Measurements from ENCODE around the gene ZBTB4. TPM values are rescaled to one million over a fixed set of nuclear protein-coding genes. Genes with fewer than 3 reads are reported as not detected.
A peak's percentile ranks its signal among the peaks of the same experiment; 100 is the strongest.

The ZBTB4 gene
- total and polyA plus RNA-seq, 9 of the 15 experiments (the other 6 are each of a cell fraction or from before 2014, with no cell fraction given) = 0.92 to 6.9 (median 3.3) TPM

DNA sequence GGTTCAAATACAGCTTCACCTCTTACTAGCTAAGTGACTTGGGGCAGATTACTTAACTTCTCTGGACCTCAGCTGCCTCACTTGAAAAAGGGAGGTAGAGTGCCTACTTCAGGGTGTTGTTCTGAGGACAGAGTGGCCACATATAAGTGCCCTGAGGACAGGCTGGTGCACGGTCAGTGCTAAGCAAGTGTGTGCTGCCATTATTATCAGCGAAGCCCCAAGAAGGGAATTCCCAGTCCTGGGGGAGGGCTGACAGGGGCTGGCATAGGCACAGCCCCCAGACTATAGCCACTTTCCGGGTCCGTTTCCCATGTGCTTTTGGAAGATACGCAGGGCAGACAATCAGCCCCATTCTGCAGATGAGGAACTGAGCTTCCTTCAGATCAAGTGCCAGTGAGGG, 2.5 kb downstream of the ZBTB4 start:
- DNase-seq (ENCODE audit: extremely low read depth in 1 of 4, low spot score in 3 of 4) (no peak), ATAC-seq (no peak), FAIRE-seq (no peak)
- no TSS peak for BruUV-seq (replicated peaks)
- intact Hi-C loops (cut with micrococcal nuclease) (no loop called here), in situ Hi-C loops (cut with MboI) (no loop called here)
- Histone ChIP-seq H3K4me1 (replicated peaks in 1 of 2; ENCODE audit: control insufficient read depth in 2 of 2, insufficient read depth in 2 of 2, low read length in 2 of 2) (peaks cover 37 to 57% of the 10 kb centered on the region in 2 experiments), H3K27ac (ENCODE audit: extremely low read depth, low read depth, low read length) (peak overlapping the region; percentile 92), H3K79me2 (ENCODE audit: control insufficient read depth, insufficient read depth, low read length) (peaks cover 78% of the 10 kb centered on the region), H3K9me3 (replicated peaks; ENCODE audit: control insufficient read depth, insufficient read depth, low read depth, low read length) (no peaks in the 10 kb centered on the region), H4K20me1 (replicated peaks; ENCODE audit: control insufficient read depth, insufficient read depth, low read length) (0 out of 2 replicates have a peak, but pooled peaks cover 13% of the 10 kb centered on the region), H3K27me3 (ENCODE audit: control insufficient read depth in 2 of 2, insufficient read depth in 2 of 2, low read length in 2 of 2) (no peaks in the 10 kb centered on the region), H3K4me3 (peak overlapping the region; percentile 70; the same call in 1 of the 2 replicates), H3K9ac (ENCODE audit: insufficient read depth in 1 of 2, low read depth in 2 of 2, low read length in 2 of 2) (peak overlapping the region; percentile 82 to 94), H2AFZ (ENCODE audit: low read depth, low read length) (no peak overlapping the region), H3K4me2 (ENCODE audit: insufficient read depth, low read length) (peak overlapping the region; percentile 93), H3K9me1 (ENCODE audit: control insufficient read depth, insufficient read depth, low read length) (no peaks in the 10 kb centered on the region), H3K36me3 (ENCODE audit: control insufficient read depth, insufficient read depth, low read length) (no peaks in the 10 kb centered on the region; the same call in 1 of the 3 replicates)
- TF ChIP-seq, protein P1, sequence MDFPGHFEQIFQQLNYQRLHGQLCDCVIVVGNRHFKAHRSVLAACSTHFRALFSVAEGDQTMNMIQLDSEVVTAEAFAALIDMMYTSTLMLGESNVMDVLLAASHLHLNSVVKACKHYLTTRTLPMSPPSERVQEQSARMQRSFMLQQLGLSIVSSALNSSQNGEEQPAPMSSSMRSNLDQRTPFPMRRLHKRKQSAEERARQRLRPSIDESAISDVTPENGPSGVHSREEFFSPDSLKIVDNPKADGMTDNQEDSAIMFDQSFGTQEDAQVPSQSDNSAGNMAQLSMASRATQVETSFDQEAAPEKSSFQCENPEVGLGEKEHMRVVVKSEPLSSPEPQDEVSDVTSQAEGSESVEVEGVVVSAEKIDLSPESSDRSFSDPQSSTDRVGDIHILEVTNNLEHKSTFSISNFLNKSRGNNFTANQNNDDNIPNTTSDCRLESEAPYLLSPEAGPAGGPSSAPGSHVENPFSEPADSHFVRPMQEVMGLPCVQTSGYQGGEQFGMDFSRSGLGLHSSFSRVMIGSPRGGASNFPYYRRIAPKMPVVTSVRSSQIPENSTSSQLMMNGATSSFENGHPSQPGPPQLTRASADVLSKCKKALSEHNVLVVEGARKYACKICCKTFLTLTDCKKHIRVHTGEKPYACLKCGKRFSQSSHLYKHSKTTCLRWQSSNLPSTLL (IDR thresholded peaks at IDR 0.05) = no peak
- no peak for TF ChIP-seq LARP7 (IDR thresholded peaks at IDR 0.05)
- no peak for TF ChIP-seq ZBTB11 (CRISPR knock-in tag; IDR thresholded peaks at IDR 0.05)
- TF ChIP-seq KDM1A (IDR thresholded peaks at IDR 0.05) = no peak
- no peak for TF ChIP-seq GTF2A2 (tag; IDR thresholded peaks at IDR 0.05)
- TF ChIP-seq ZNF174 (CRISPR knock-in tag; IDR thresholded peaks at IDR 0.05) = no peak
- no peak for TF ChIP-seq DMBX1 (CRISPR knock-in tag; IDR thresholded peaks at IDR 0.05; ENCODE audit: borderline replicate concordance)
- no peak for TF ChIP-seq RBM25 (IDR thresholded peaks at IDR 0.05; ENCODE audit: low read depth, low read length, severe bottlenecking)
- no peak for TF ChIP-seq CREB5 (CRISPR knock-in tag; IDR thresholded peaks at IDR 0.05)
- TF ChIP-seq KDM2B (CRISPR knock-in tag; IDR thresholded peaks at IDR 0.05) = no peak
- TF ChIP-seq FOXA3 (CRISPR knock-in tag; conservative IDR thresholded peaks at IDR 0.05 in 1 of 2, IDR thresholded peaks at IDR 0.05 in 1 of 2) = no peak
- TF ChIP-seq SMAD2 (IDR thresholded peaks at IDR 0.05; ENCODE audit: low read depth, low read length) = no peak
- no peak for TF ChIP-seq ARID3A (IDR thresholded peaks at IDR 0.05; ENCODE audit: borderline replicate concordance, low read depth, low read length)
- ChIA-PET POLR2A (interaction anchor here (0.5 to 2.6 kb wide), 7 partner anchors 8 to 210 kb away, joined by 3 to 13 read pairs (median 6); partner anchors contain the start of gene POLR2A), CTCF (ENCODE audit: low intra/inter-chr PET ratio) (no interaction called here)
- 72% methylated on average over 3 of the region's 5 CpGs for WGBS (ENCODE audit: insufficient coverage, low coverage, missing lambda C conversion rate)
